A549 (cell line): ENCODE data around the gene CR1L.

Source experiments
- CHD2 ChIP-seq: fragments of 150-350 bp; IDR thresholded peaks from 2 replicates; pipeline ENCODE4 v1.6.1; 2014; ENCODE audit warnings: low read length; ENCODE audit not compliant: partially characterized antibody
- RAD21 ChIP-seq, 2 experiments: fragments of >200 bp in 1 of 2; sonication (Bioruptor Twin) in 1 of 2; formaldehyde crosslinking in 1 of 2; IDR thresholded peaks in 1 of 2; conservative IDR thresholded peaks in 1 of 2; 2 replicates in 1 of 2; 3 replicates in 1 of 2; pipeline ENCODE4 v1.6.1; 2012 to 2018; ENCODE audit warnings: inconsistent platforms in 1 of 2
- TF ChIP-seq, protein P1 (sequence below): fragments of >200 bp; sonication (Bioruptor Twin); formaldehyde crosslinking; IDR thresholded peaks from 3 replicates; pipeline ENCODE4 v1.5.1; 2016

DNA sequence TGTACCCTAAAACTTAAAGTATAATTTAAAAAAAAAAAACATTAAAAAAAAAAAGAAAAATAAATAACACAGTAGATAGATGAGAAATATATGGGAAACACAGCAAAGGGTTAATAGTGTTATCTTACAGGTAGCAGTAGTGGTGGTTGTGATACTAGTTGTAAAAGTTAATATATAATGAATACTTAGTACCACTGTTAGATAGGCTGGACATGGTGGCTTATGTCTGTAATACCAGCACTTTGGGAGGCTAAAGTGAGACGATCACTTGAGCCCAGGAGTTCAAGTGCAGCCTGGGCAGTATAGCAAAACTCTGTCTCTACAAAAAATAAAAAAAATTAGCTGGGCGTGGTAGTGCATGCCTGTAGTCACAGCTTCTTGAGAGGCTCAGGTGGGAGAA lies 74.3 kb downstream of the CR1L start:
- TF ChIP-seq RAD21 (conservative IDR thresholded peaks at IDR 0.05 in 1 of 2, IDR thresholded peaks at IDR 0.05 in 1 of 2), result no peak
- TF ChIP-seq CHD2, result no peak
- TF ChIP-seq, protein P1, sequence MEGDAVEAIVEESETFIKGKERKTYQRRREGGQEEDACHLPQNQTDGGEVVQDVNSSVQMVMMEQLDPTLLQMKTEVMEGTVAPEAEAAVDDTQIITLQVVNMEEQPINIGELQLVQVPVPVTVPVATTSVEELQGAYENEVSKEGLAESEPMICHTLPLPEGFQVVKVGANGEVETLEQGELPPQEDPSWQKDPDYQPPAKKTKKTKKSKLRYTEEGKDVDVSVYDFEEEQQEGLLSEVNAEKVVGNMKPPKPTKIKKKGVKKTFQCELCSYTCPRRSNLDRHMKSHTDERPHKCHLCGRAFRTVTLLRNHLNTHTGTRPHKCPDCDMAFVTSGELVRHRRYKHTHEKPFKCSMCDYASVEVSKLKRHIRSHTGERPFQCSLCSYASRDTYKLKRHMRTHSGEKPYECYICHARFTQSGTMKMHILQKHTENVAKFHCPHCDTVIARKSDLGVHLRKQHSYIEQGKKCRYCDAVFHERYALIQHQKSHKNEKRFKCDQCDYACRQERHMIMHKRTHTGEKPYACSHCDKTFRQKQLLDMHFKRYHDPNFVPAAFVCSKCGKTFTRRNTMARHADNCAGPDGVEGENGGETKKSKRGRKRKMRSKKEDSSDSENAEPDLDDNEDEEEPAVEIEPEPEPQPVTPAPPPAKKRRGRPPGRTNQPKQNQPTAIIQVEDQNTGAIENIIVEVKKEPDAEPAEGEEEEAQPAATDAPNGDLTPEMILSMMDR, result no peak
